ENCODE results near the gene EPOP.

DNA sequence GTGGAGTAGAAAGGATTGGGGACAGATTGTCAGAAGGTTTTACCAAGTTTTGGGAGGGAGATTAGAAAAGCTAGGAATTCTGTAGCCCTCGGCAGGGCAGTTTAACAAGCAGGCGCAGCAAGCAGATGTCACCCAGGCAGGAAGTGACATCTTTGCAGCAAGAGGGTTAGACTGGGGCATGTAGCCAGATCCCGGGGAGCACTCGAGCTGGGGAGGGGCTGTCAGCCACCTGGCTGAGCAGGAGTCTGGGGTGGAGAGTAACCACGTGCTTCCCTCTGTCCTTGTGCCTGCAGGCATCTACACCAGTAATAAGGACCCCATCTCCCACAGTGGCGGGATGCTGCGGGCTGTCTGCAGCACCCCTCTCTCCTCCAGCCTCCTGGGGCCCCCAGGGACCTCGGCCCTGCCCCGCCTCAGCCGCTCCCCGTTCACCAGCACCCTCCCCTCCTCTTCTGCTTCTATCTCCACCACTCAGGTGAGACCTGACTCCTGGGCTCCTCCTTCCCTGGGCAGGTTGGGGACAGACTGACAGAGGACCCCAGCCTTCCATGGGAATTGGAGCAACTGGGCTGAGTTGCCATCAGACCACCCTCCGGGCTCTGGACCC is 42.5 kb upstream of the EPOP start:
- TF ChIP-seq CTCF (IDR thresholded peaks at IDR 0.05) (no peak), POLR2AphosphoS5 (IDR thresholded peaks at IDR 0.05) (no peak), POLR2A (IDR thresholded peaks at IDR 0.05) (no peak)
